HuH-7.5 (cell line): ENCODE results near the gene MUC5B.

ENCODE experiments used
- DNase-seq: peaks from one replicate; pipeline ENCODE4 v3.0.0; 2011; ENCODE audit warnings: low spot score

MUC5B gene

DNA sequence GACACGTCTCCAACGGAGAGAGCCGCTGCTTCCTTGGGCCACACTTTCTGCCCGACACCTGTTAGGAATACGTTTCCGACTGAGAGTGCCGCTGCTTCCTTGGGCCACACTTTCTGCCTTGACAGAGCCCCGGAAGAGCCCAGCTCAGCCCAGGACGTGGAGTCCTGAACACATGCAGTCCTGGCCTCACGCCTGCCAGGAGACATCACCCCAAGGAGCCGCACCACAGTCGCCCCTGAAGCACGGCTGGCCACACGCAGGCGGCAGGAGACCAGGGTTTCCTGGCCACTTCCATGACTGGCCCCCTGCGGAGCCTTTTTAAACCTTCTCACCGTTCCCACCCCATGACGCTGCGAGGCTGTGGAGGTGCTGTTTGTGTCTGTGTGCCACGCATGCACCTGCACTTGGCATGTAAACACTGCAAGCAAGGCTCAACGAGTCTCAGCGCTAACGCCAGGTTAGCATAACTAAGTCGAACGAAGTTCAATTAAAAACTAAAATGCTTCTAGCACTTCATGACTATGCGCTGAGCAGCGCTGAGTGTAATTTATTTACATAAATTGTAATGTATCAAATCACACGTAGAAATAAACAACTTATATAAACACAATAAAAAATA, 77.8 kb downstream of the MUC5B start:
- no peak for DNase-seq

DNA sequence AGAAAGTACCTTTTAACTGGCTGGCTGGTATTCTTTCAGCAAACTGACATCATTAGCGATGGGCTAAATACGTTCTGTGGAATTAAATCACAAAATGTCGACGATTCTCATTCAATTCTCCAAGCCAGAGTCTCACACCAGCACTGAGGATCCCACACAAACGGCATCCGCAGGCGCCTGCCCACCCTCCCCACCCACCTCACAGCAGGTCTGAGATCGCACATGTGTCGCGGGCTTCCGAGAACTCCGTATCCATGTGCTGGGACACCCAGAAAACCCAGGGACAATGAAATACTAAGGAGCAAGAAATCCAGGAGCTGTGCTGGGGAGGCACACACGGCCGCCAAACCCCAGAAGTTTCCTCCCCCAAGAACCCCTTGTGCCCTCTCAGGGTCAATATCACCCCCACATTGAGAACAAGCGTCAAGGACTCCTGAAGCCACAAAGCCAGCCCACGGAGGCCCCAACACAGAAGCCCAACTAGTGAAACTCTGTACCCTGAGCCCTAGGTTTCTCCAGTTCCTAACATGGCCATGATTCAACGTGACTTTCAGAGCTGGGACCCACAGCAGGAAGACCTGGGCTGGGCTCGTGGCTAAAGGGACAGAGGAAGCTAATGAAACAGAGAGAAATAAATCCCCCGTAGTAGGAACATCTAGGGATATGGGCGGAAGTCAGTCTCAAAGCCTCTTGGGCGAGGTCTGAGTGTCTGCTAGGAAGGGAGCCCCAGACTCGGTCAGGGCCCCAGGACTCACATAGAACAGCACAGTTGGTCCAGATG, 78.5 kb downstream of the MUC5B start:
- DNase-seq: no peak

DNA sequence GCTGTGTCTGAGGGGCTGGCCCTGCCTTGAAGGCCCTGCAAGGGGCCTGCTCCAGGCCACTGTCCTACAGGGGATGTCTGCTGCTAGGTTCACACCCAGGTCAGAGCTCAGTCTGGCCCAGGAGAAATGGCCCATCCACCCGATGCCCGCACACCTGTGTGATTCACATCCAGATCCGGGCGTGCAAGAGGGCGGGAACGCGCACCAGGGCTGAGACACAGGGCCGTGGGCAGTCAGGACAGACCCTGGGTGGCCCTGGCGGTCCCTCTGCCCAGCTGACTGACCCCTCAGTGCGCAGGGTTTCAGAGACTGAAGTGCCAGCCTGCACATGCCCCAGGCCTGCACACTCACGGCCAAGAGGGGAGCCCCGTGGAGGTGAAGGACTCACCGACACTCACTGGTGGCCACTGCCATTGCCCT, 79.2 kb downstream of the MUC5B start:
- no peak for DNase-seq

DNA sequence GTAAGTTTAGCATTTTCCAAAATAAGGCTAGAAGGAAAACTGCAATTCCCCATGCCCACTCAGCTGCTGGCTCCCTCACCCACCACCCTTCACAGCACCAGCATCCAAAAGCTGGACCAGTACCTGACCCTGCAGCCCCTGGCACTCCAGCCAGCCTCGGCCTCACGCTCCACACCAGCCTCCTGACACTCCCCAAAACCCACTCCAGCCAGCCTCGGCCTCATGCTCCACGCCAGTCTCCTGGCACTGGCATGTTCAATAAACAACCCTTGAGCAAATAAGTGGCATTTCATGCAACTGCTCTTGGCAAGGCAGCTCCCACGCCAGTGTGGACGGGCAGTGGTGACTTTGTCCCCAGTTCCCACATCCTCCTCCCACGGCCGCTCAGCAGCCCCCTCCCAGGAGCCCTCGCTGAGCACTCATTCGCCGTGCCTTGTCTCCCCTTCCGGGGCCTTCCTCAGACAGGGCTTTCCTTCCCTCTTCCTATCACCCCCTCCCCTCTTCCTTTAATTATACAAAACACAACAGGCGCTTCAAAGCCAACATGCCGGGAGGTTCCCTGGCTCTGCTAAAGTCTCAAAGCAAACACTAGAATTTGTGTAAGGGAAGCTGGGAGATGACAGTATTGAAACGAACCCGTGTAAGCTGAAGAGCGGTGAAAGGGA, 79.7 kb downstream of the MUC5B start:
- no peak for DNase-seq

DNA sequence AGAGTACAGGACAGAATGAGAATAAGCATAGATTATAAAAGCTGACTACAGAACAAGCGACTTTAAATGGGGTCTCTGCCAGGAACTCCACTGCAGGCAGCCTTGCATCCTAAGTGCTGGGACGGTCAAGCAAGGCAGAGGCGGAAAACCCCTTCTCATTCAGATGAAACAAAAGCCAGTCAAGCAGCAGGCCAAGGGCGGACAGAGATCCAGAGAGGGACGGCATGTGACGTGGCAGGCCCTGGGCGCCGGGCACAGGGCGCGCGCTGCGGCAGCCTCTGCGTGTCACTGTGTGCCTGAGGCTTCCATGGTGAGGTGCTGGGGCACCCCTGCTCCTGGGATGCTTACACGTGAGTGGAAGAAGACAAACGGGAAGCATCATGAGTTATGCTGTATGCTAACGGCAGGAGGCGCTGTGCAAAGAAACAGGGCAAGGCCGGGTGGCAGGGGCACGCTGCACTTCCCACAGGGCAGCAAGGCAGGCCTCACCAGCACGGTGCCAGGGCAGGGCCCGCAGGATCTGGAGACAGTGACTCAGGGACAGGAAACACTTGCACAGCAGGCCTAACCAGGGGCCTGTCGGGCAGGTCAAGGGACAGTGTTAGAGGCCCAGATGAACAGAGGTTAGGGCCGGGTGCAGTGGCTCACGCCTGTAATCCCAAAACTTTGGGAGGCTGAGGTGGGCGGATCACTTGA, 80.4 kb downstream of the MUC5B start:
- DNase-seq: no peak

DNA sequence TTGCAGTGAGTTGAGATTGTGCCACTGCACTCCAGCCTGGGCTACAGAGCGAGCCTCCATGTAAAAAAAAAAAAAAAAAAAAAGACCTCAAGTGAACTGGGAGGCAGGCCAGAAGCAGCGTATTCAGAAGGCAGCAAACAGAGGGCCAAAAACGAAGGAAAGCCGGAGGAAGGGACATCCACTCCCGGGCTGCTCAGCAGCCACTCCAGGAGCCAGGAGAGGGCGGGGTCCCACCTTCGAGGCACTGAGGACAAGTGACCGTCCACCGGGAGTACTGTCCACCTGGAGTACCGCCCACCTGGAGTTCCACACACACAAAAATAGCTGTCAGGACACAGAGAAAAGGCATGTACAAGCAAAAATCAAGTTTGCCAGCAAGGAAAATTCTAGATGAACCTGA, 81.1 kb downstream of the MUC5B start:
- DNase-seq: no peak

DNA sequence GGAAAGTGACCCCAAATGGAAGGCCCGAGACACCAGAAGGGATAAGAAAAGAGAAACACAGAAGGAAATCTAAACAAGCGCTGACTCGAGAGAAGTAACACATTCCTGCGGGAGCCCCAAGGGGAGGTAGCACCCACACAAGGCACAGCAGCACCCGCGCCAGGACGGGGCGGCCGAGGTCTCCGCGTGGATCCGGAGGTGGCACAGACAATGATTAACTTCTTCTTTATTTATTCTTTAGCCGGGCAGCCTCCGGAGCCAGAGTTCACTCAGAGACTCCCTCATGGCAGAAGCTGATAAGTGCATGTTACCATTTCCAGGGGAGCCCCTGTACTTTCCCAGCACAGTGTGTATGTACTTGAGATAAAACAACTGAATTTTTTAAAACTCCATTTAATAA, 81.5 kb downstream of the MUC5B start:
- peak; percentile 75 for DNase-seq

DNA sequence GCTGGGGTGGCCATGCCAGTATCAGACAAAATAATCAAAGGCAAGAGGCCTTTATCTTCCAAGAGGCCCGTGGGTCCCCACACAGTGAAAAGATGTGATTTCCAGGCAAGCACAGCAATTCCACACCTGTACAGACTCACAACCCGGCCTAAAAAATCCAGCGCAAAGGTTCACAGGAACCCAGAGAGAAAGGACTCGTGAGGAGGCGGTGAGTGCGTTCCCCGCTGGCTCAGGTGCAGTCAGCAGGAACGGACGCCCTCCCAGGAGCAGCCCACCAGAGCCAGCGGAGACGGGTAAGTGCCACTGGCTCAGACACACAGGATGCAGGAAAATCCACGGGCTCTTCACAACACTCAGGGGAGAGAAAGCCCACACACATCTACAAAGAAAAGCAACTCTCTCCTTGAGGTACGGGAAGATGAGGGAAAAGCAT, 82.2 kb downstream of the MUC5B start:
- DNase-seq: no peak

DNA sequence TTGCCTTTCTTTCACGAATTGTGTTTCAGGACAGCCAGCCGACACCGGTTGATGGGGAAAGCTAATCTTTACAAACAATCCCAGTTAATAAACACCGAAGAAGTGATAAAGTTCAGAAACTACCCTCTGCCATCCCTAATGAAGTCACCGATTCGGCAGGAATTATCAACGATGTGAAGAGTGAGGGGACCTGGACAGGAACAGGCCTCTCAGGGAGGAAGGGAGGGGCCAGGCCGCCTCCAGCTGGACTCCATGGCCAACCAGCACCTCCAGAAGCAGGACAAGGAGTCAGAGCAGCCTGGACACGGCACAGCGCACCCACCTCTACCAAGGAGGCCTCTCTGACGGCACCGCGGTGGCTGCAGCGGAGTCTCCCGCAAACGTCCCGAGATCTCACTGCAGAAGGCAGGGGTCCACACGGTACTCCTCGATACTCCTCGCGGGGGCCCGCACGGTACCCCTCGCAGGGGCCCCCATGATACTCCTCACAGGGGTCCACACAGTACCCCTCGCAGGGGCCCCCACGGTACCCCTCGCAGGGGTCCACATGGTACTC, 82.7 kb downstream of the MUC5B start:
- no peak for DNase-seq

DNA sequence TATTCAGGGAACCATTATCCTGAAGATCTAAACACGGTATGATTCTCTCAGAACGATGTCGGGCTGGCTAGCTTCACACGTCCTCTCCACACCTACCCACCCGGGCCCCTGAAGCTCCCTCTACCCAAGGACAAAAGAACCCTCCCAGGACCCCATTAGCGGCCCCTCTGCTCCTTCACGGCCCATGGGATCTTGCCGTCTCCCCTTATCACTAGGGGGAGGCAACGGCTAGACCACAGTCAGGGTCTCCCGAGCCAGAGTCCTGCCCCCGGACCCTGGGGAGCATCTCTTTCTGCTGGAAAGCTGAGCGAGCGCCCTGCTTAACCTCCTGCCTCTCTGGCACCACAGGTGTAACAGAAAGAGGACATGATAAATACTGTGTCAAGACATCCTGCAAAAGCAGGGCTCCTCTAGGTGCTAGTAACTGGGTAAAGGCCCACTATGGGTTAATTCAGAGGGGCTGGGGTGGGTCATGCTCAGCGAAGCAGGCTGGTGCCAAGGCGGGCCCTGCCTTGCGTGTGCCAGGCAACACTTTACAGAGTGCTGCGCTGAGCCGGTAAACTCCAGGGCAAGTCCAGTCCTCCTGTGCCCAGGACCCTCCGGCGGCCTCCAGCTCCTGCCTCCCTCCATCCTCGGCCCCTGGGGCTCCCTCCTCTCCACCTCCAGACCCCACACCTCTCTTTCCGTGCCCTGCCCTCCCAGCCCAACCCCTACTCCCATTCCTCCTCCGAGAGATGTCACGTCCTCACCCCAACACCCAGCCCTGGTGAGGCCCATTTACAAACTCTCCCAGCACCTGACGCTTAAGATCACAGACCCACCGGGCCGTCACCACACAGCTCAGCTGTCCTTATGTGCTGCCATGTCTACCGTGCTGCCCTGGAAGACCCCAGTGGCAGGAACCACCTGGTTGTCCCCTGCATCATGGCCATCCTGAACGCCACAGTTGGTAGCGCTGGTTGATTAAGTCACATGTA, 83.6 kb downstream of the MUC5B start:
- DNase-seq: no peak

DNA sequence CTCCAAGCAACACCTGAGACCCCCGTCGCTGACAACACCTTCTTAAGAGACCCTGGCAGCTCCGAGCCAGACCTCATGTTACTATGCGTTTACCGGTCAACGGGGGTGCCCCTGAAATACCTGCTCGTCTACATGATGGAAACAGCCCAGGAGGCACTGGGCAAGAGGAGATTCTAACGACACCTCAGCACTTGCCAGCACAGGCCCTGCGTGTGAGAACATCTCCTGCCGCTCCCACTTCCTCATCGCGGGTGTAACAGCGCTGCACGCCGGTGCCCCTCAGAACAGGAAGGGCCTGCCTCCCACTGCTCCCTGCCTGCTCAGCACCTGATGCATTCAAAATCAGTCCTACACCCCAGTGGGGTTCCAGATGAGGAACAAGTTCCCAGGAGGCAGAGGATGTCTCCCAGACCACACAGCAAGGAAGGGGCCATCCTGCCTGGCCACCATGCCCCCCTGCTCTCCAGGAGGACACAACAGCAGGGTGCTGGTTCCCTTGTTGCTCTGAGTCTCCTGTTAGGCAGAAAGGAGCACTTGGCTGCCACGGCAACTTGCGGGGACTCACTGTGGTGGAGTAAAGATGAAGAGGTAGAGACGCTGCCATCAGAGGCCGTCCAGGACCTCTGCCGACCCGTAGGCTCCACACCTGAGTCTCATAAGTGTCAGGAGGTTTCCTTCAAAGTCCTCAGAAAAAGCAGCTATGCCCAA, 84.5 kb downstream of the MUC5B start:
- DNase-seq: no peak

DNA sequence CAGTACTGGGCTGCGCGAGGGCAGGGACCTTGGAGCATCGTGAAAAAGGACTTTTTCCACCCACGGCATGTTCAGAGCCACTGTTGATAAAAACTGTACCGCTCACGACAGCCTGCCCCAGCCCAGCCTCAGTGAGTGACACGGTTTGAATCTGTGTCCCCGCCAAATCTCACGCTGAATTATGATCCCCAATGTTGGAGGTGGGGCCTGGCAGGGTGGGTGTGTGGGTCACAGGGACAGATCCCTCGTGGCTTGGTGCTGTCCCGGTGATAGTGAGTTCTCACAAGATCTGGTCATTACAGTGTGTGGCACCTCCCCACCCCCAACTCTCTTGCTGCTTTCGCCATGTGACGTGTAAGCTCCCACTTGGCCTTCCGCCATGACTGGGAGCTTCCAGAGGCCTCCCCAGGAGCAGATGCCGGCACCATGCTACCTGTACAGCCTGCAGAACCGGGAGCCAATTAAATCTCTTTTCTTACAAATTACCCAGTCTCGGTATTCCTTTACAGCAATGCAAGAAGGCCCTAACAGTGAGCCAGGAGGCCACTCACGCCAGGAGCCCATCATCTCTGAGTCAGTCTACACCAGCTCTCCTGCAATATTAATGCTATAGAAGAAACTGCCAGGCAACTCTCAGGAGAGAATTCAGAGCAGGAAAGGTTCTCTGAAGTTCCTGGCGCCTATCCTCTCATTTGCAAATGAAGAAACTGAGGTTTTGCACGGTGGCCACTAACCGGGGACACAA, 85.3 kb downstream of the MUC5B start:
- no peak for DNase-seq

DNA sequence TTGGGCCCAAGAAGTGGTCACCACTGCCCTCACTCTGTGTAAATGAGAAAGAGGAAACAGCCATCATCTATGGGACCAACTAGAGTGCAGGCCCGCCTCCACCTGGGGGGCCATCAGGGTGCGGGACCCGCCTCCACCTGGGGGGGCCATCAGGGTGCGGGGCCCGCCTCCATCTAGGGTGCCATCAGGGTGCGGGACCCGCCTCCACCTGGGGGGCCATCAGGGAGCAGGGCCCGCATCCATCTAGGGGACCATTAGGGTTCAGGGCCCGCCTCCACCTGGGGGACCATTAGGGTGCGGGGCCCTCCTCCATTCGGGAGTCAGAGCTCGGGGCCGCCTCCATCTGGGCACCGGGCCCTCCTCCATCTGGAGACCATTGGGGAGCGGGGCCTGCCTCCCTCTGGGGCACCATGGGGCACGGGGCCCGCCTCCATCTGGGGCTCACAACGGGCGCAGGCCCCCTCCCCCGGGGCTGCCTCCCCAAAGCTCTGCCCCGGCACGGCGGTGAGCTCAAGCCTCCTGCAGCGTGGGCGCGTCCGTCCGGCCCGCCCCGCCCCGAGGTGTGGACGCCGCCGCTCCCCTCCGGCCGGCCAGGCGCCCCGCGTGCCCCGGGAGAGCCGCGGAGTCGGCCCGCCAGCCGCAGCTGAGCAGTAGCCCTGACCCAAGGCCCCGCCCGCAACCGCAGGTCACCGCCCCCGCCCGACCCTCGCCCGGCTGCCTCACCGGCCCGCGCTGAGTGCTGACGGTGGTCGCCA, 86.1 kb downstream of the MUC5B start:
- no peak for DNase-seq

DNA sequence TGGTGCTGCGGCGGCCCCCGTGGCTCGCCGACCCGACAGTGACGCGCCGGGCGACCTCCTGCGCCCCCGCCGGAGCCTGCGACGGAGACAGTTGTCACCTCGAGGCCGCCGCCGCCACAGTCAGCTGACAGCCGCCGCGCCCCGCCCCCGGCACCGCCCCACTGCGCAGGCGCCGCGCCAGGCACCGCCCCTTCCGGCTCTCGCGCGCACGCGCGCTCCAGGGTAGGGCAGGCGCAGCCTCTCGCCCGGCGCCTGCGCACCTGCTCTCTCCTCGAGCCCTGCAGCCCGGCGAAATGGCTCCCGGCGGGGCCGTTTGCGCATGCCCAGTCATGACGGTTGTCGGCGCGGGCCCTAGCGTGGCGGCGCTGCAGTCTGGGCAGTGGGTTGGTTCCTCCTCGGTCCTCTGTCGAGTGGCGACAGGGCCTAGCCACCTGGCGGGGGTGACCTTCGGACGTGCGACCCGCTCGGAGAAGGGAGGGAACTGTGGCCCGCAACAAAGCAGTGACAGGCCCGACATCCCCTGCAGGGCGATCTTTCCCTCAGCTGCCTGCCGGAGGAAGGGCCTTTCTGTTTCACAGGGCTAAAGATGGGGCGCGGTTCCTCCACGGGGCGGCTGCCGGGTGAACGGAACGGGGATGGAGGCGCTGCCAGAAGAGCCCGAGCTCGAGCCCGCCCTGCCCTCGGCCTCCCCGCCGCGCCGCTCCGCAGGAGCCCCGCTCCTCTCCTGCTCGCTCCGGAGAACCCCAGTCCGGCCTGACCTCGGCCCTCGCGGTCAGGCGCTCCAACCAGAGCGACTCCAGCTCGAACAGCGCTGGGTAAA, 86.8 kb downstream of the MUC5B start, which contains the start of gene TOLLIP:
Gene TOLLIP (minus strand): TSS at position 135 of the 820 bp plus-strand sequence. CDS start 134 bp downstream, at position 1.
- DNase-seq: peak; percentile 98

DNA sequence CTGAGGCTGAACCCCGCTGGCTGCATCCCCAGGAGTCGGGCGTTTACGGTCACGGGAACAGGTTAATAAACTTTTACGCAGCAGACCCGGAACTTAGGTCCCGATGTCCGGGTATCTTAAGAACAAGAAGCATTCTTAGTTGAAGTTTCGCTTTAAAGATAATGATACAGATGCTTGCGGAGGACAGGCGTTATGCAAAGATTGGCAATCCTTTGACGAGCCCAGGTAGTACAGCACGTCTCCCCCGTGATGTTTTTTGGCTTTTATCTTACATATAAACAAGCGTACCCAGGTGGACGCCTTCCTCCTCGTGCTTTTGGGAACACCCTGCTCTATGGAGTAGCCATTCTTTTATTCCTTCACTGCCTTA, 87.4 kb downstream of the MUC5B start:
- no peak for DNase-seq

DNA sequence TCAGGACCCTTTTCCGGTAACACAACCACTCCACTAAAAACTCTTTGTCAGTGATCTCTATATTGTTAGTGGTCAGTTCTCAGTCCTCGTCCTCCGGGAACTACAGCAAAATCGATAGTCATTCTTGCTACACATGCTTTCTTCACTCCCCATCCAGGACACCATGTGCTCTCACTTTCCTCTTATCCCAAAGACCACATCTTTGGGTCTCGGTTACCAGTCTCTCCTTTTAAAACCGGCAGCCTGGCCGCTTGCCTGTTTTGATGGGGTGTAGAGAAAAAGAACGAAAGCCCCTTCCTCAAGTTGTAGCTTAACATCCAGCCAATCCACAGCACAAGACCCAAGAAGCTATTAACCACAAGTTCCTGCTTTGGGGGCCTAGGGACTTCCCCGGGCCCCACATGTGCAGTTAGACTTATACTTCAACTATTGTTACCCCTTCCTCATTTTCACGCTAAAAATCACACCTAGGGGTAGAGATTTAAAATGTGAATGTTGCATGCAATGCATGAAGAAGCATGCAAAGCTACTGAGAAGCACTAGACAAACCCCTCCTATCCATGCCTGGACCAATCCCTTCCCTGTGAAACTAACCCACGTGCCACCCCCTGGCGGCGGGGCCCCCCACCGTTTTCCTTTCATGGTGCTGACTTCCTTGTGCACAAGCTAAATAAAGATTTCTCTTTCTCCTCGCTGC, 88.1 kb downstream of the MUC5B start:
- DNase-seq: no peak
